Activated CD8-positive, alpha-beta memory T cell treated with anti-CD3 and anti-CD28 coated beads, Interleukin-2, amount 10 ng/mL, durations not matched to agents 7 days and 5 days (primary cell): ENCODE results near the gene PCP2. TPM values are rescaled to one million over a fixed set of nuclear protein-coding genes. Genes with fewer than 3 reads are reported as not detected.

Experiments
- ATAC-seq: fragments of 150-1000 bp; cut with Tn5 transposase; one replicate; pipeline ENCODE4 v1.10.0; 2021; ENCODE audit warnings: moderate library complexity
- CTCF ChIA-PET: fragments of 350-600 bp; sonication (Branson Sonifier 250); formaldehyde crosslinking; loops from one replicate; lab custom pipeline; 2021; ENCODE audit warnings: antibody characterized with exemption; lab: Charles Lee
- DNase-seq: peaks from one replicate; pipeline ENCODE4 v3.0.0-alpha.2; 2020
- H3K27ac Mint-ChIP-seq: one replicate; pipeline ENCODE4 v1.8.0; 2021; ENCODE audit warnings: mild to moderate bottlenecking, mixed read lengths
- H3K27me3 Mint-ChIP-seq: one replicate; pipeline ENCODE4 v1.8.0; 2021; ENCODE audit warnings: mixed read lengths
- H3K36me3 Mint-ChIP-seq: one replicate; pipeline ENCODE4 v1.8.0; 2021; ENCODE audit warnings: mild to moderate bottlenecking, mixed read lengths
- H3K4me1 Mint-ChIP-seq: one replicate; pipeline ENCODE4 v1.8.0; 2021; ENCODE audit warnings: mixed read lengths
- H3K4me3 Mint-ChIP-seq: one replicate; pipeline ENCODE4 v1.8.0; 2021; ENCODE audit warnings: mild to moderate bottlenecking, moderate library complexity, mixed read lengths
- H3K9me3 Mint-ChIP-seq: one replicate; pipeline ENCODE4 v1.8.0; 2022; ENCODE audit warnings: low read depth, mixed read lengths
- total RNA-seq, 2 experiments: library from RNA; stranded (reverse); gene quantifications; one replicate each; pipeline ENCODE4 v1.2.3, GENCODE V29; 2021

PCP2 gene
- total RNA-seq, 2 experiments from 2014 or later, result 0.56 to 0.99 TPM

DNA sequence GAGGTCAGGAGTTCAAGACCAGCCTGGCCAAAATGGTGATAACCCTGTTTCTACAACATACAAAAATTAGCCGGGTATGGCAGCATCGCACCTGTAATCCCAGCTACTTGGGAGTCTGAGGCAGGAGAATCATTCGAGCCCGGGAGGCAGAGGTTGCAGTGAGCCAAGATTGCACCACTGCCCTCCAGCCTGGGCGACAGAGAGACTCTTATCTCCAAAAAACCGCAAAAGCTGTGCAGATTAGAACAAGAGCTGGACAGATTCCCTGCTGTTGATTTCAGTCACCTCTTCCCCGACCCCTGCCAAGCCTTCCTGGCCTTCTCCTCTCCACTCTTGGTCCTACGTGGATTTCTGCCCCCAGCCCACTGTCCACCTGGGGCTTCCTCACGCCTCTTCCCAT lies 29.6 kb downstream of the PCP2 start:
- CTCF ChIA-PET, result interaction anchor here (1.0 kb wide), 1 partner anchor 35 kb away, joined by 3 read pairs; no protein-coding TSS in a partner anchor
- no peaks in the 10 kb centered on the region for H3K4me1 Mint-ChIP-seq
- DNase-seq, result no peak
- H3K4me3 Mint-ChIP-seq, result no peak overlapping the region
- H3K27ac Mint-ChIP-seq, result no peak overlapping the region
- H3K36me3 Mint-ChIP-seq, result no peaks in the 10 kb centered on the region
- no peaks in the 10 kb centered on the region for H3K9me3 Mint-ChIP-seq
- no peaks in the 10 kb centered on the region for H3K27me3 Mint-ChIP-seq
- no peak for ATAC-seq

DNA sequence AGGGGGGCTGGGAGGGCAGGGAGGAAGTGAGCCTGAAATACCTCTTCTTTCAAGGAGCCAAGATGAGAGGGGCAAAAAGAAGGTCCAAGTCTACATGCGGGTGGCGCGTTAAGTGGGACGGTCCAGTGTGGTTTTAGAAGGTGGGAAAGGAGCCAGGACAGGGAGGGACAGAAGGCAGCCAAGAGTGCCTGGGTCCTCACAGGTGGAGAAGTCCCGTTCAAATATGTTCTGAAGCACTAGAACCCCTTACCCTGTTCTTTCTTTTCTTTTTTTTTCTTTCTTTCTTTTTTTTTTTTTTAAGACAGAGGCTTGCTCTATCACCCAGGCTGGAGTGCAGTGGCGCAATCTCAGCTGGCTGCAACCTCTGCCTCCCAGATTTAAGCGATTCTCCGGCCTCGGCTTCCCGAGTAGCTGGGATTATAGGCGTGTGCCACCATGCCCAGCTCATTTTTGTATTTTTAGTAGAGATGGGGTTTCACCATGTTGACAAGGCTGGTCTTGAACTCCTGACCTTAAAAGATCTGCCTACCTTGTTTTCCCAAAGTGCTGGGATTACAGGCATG lies 30.5 kb downstream of the PCP2 start:
- Mint-ChIP-seq H3K27me3 (peaks cover 3% of the 10 kb centered on the region), H3K9me3 (no peaks in the 10 kb centered on the region), H3K4me1 (no peaks in the 10 kb centered on the region), H3K4me3 (no peak overlapping the region), H3K27ac (no peak overlapping the region), H3K36me3 (no peaks in the 10 kb centered on the region)
- CTCF ChIA-PET, result no interaction called here
- no peak for ATAC-seq
- DNase-seq, result no peak

DNA sequence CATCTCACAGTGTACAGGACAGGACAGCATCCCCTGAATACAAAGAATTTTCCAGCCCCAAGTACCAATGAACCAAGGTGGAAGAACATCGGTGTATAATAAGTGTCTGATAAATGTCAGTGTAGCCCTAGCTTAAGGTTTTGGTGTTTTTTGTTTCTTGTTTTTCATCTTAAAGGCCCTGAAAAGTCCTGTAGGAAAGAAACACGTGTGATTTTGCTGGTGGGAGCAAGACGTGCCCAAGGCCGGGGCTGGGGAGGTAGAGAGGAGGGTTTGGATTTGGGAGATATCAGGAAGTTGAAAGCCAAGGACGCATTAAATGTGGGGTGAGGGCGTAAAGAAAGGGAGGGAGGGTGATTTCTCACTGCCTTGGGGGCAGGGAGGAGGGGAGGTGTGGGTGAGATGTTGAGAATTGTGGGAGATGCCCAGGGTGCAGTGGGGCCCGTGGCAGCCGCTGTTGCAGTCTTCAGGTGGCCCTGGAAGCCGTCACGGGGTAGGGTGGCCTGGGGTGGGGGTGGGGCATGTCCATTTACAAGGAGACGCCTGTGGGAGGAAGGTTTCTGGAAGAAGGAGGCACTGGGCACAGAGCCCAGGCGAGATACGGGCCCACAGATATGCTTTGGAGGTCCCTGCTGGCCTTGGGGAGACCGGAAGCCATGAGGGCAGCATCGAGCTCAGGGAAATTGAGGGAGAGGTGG lies 31.1 kb downstream of the PCP2 start:
- CTCF ChIA-PET, result no interaction called here
- ATAC-seq (no peak), DNase-seq (no peak)
- Mint-ChIP-seq H3K4me3 (no peak overlapping the region), H3K4me1 (no peaks in the 10 kb centered on the region), H3K27me3 (peaks cover 9% of the 10 kb centered on the region), H3K36me3 (no peaks in the 10 kb centered on the region), H3K27ac (no peak overlapping the region), H3K9me3 (no peaks in the 10 kb centered on the region)

DNA sequence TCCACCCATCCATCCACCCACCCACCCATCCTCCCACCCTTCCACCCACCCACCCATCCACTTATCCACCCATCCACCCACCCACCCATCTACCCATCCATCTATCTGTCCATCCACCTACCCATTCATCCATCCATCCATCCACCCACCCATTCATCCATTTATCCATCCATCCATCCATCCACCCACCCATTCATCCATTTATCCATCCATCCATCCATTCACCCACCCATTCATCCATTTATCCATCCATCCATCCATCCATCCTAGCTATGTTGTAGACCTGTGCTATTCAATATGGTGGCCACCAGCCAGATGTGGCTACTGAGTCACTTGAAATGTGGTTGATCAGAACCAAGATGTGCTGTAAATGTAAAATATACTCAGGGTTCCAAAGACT lies 32.8 kb downstream of the PCP2 start:
- ATAC-seq (no peak), DNase-seq (no peak)
- H3K27me3 Mint-ChIP-seq, result peaks cover 20% of the 10 kb centered on the region
- H3K27ac Mint-ChIP-seq, result no peak overlapping the region
- H3K36me3 Mint-ChIP-seq, result no peaks in the 10 kb centered on the region
- no peaks in the 10 kb centered on the region for H3K4me1 Mint-ChIP-seq
- no peak overlapping the region for H3K4me3 Mint-ChIP-seq
- H3K9me3 Mint-ChIP-seq, result no peaks in the 10 kb centered on the region
- CTCF ChIA-PET, result no interaction called here

DNA sequence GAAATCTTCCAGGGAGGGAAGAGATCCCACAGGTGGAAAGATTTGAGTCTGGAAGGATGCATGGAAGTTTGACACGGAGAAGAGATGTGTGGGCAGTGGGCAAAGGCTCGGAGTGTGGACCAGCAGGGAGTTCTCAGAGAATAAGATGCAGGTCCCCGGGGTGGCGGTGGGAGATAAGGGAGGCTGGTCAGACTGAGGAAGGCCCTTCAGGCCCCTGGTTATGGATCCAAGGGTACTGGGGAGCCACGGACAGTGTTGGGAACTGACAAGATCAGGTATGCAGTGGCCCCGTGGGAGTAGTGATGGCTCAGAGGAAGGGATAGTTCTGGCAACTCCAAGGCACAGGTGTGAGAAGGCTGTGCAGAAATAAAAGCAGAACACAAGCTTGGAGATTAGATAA lies 35.3 kb downstream of the PCP2 start:
- H3K27me3 Mint-ChIP-seq, result peaks cover 42% of the 10 kb centered on the region
- H3K4me3 Mint-ChIP-seq, result no peak overlapping the region
- no peaks in the 10 kb centered on the region for H3K36me3 Mint-ChIP-seq
- H3K9me3 Mint-ChIP-seq, result no peaks in the 10 kb centered on the region
- CTCF ChIA-PET, result no interaction called here
- no peak for DNase-seq
- peaks cover 3% of the 10 kb centered on the region for H3K4me1 Mint-ChIP-seq
- ATAC-seq, result no peak
- H3K27ac Mint-ChIP-seq, result no peak overlapping the region

DNA sequence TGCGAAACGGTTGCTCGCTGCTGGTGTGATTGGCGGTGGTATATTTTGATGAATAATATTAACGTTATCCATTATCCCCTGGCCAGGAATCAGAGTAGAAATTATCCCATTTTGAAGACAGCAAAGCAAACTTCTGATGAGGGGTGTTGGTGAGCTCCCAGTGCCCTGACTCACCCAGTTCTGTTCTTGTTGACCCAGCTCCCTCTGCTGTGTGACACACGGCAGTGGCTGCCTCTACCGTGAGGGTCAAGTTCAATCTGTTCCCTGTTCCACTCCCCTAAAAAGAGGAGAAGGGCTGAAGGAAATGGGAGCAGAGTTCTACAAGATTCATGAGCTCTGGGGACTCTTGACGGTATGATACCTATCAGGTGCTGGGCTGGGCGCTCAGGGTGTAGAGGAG lies 35.8 kb downstream of the PCP2 start:
- ATAC-seq, result no peak
- no peak overlapping the region for H3K27ac Mint-ChIP-seq
- peaks cover 3% of the 10 kb centered on the region for H3K4me1 Mint-ChIP-seq
- H3K4me3 Mint-ChIP-seq, result no peak overlapping the region
- CTCF ChIA-PET, result interaction anchor here (1.3 kb wide), 1 partner anchor 8 kb away, joined by 3 read pairs; no protein-coding TSS in a partner anchor
- no peak for DNase-seq
- H3K9me3 Mint-ChIP-seq, result no peaks in the 10 kb centered on the region
- H3K27me3 Mint-ChIP-seq, result peaks cover 42% of the 10 kb centered on the region
- no peaks in the 10 kb centered on the region for H3K36me3 Mint-ChIP-seq

DNA sequence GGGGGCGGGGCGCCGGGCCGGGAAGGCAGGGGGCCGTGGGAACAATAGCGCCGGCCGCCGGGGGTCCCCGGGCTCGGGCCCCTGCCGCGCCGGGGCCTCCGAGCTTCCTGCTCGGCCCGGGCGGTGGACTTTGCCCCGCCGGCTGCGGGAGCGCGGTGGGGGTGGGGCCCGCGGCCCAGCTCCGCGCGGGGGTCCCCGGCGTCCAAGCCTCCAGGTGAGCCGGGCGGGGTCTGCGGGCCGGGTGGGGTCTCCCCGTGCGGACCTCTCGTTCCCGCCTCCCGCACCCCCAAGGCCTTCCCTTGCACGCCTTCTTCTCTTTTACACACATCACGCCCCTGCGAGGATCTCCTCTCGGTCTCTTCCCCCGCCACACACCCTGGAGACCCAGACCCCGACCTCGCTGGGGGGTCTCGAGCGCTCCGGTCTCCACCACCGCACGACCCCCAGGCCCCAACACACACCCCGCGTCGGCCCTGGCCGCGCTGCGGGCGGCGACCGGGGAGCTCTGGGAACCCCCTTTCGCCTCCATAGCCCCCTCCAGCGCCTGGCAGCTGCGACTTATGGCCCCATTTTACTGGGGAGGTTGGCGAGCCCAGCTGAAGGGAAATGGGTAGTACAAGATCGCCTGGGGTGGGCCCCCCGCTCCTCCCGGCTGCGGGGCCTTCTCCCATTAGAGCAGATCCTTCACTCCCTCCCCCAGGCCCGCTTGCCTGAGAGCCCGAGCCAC lies 37.1 kb downstream of the PCP2 start:
- no peak overlapping the region for H3K27ac Mint-ChIP-seq
- no peak for DNase-seq
- H3K4me1 Mint-ChIP-seq, result peaks cover 3% of the 10 kb centered on the region
- no peaks in the 10 kb centered on the region for H3K9me3 Mint-ChIP-seq
- peak overlapping the region; percentile 40 for H3K4me3 Mint-ChIP-seq
- H3K27me3 Mint-ChIP-seq, result peaks cover 42% of the 10 kb centered on the region
- CTCF ChIA-PET, result interaction anchor here (1.0 to 1.3 kb wide), 3 partner anchors 9 to 220 kb away, joined by 3 to 7 read pairs (median 3); no protein-coding TSS in a partner anchor
- no peak for ATAC-seq
- H3K36me3 Mint-ChIP-seq, result no peaks in the 10 kb centered on the region

DNA sequence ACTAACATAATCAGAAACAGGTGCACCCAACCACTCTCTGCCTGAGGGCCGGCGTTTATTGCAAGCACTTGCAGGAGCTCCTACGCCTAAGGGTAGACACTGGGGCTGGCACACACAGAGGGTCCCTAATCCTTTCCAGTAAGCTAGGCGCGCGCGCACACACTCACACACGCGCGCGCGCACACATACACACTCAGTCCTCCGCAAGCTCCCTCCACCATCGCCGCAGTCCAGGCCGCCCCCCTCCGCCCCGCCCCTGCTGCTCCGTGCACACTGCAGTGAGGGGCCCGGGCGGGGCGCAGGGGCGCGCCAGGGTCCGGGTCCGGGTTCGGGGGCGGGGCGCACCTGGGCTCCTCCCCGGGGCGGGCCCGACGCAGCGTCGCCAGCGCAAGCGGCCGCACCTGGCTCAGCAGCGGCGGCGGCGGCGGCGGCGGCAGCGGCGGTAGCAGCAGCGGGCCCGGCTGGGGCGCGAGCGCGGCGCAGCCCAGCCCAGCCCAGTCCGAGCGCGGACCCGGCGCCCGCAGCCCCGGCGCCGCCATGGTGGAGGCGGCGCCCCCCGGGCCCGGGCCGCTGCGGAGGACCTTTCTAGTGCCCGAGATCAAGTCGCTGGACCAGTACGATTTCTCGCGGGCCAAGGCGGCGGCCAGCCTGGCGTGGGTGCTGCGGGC lies 37.9 kb downstream of the PCP2 start, which contains the start of gene CAMSAP3:
TSS of gene CAMSAP3 (plus strand) at position 398 of the 668 bp plus-strand sequence. CDS start at position 538, 140 bp downstream.
- DNase-seq (peak; percentile 44), ATAC-seq (peak; percentile 90)
- Mint-ChIP-seq H3K27ac (no peak within 1 kb of the TSS), H3K4me3 (peak within 1 kb of the TSS; percentile 40), H3K27me3 (peaks cover 42% of the 10 kb centered on the region), H3K4me1 (peaks cover 3% of the 10 kb centered on the region), H3K36me3 (no peaks in the 10 kb centered on the region), H3K9me3 (no peaks in the 10 kb centered on the region)
- CTCF ChIA-PET, result interaction anchor here (1.0 to 1.2 kb wide), 2 partner anchors 85 to 219 kb away, joined by 3 read pairs; partner anchors contain the start of gene TRAPPC5

DNA sequence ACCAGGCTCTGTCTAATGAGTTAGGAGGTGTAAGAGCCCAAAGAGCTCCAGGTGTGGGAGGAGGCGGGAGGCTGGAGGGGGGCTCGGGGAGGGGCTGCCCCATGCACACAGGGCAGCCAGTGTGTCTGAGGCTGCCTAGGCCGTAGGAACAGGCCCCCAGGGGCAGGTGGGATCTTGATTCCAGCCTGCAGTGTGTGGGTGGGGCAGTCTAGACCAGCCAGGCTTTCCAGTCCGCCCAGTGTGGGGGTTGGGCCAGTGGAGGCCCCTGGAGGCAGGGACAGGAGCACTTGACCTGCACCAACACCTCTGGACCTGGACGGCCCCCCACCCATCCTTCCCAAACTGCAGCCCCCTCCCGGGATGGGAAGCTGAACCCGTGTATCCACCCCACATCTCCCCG lies 43.3 kb downstream of the PCP2 start:
- H3K36me3 Mint-ChIP-seq, result no peaks in the 10 kb centered on the region
- H3K9me3 Mint-ChIP-seq, result no peaks in the 10 kb centered on the region
- peaks cover 2% of the 10 kb centered on the region for H3K4me1 Mint-ChIP-seq
- ATAC-seq (no peak), DNase-seq (no peak)
- H3K27me3 Mint-ChIP-seq, result peaks cover 19% of the 10 kb centered on the region
- H3K27ac Mint-ChIP-seq, result no peak overlapping the region
- no peak overlapping the region for H3K4me3 Mint-ChIP-seq
- CTCF ChIA-PET, result no interaction called here

DNA sequence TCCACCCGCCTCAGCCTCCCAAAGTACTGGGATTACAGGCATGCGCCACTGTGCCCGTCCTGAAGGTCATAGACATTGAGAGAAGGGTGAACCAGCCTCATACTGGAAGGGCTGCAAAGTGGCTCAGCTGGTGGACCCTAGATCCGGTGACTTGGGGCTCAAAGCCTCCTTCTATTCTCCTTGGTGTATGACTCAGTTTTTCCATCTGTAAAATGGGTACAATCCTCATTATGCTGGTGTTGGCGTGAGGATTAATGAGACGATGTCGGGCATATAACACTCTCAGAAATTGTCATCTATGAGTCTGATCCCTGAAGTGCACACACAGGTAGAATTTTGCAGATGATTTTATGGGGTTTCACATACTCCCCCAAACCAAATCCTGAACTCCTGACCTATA lies 43.7 kb downstream of the PCP2 start:
- no peak overlapping the region for H3K4me3 Mint-ChIP-seq
- CTCF ChIA-PET, result no interaction called here
- no peaks in the 10 kb centered on the region for H3K4me1 Mint-ChIP-seq
- H3K36me3 Mint-ChIP-seq, result no peaks in the 10 kb centered on the region
- peaks cover 15% of the 10 kb centered on the region for H3K27me3 Mint-ChIP-seq
- H3K27ac Mint-ChIP-seq, result no peak overlapping the region
- ATAC-seq (no peak), DNase-seq (no peak)
- H3K9me3 Mint-ChIP-seq, result no peaks in the 10 kb centered on the region

DNA sequence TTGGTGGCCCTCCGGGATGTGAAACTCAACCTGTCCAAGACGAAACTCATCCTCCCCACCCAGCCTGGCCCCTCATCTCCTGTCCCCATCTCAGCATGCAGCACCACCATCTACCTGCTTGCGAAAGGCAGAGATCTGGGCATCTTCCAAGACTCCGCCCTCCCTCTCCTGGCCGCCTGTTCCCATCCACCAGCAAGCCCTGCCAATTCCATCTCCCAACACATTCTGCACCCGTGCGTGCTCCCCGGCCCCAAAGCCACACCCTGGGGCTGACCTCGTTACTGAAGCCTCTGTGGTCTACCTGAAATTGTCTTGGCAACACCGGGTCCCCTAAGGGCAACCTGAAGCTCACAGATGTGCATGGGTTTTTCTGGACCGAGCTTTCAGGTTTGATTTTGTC lies 51.1 kb downstream of the PCP2 start:
- no peak overlapping the region for H3K27ac Mint-ChIP-seq
- peaks cover 10% of the 10 kb centered on the region for H3K27me3 Mint-ChIP-seq
- CTCF ChIA-PET, result interaction anchor here (2.1 kb wide), 1 partner anchor 14 kb away, joined by 5 read pairs; no protein-coding TSS in a partner anchor

More for the DNA sequence above, 51.1 kb downstream of the PCP2 start:
- Mint-ChIP-seq H3K36me3 (no peaks in the 10 kb centered on the region), H3K4me1 (no peaks in the 10 kb centered on the region), H3K9me3 (no peaks in the 10 kb centered on the region), H3K4me3 (no peak overlapping the region)
- ATAC-seq (no peak), DNase-seq (no peak)
